ENCODE data around the gene ZNF639. TPM values are rescaled to one million over a fixed set of nuclear protein-coding genes. Genes with fewer than 3 reads are reported as not detected.

The ZNF639 gene
- polyA plus RNA-seq, 1 donor from 2014 or later: 59.4 TPM

- Mint-ChIP-seq H3K4me1 (no peaks in the 10 kb centered on the region), H3K27me3 (no peaks in the 10 kb centered on the region), H3K4me3 (no peak overlapping the region), H3K9me3 (no peaks in the 10 kb centered on the region), H3K36me3 (no peaks in the 10 kb centered on the region), H3K27ac (no peak overlapping the region)
Observed at GRCh38 chr3:179336345-179336929, 13.6 kb downstream of the ZNF639 start.

GRCh38 chr3:179347345-179348194 is 24.7 kb downstream of the ZNF639 start, which contains the start of gene MFN1:
Gene MFN1, plus strand, starts transcription at chr3:179347709. Its CDS starts 1,143 bp downstream, at chr3:179348852.
- Mint-ChIP-seq H3K36me3 (no peaks in the 10 kb centered on the region), H3K9me3 (no peaks in the 10 kb centered on the region), H3K4me3 (peak within 1 kb of the TSS; percentile 92 to 100 (median 98)), H3K27me3 (no peaks in the 10 kb centered on the region), H3K4me1 (peaks cover 9 to 21% (median 15%) of the 10 kb centered on the region in 3 donors), H3K27ac (peak within 1 kb of the TSS; percentile 72 to 98 (median 84))

- Mint-ChIP-seq H3K27me3 (no peaks in the 10 kb centered on the region), H3K4me3 (peak overlapping the region; percentile 92 to 100 (median 98))
Observed at GRCh38 chr3:179348325-179349013, 25.6 kb downstream of the ZNF639 start.

GRCh38 chr3:179355996-179356395 is 33.2 kb downstream of the ZNF639 start:
- H3K9me3 Mint-ChIP-seq: no peaks in the 10 kb centered on the region
- no peaks in the 10 kb centered on the region for H3K27me3 Mint-ChIP-seq
- H3K36me3 Mint-ChIP-seq: peaks cover 2% of the 10 kb centered on the region
- H3K4me3 Mint-ChIP-seq: no peak overlapping the region
- H3K4me1 Mint-ChIP-seq: peaks cover 14 to 29% (median 19%) of the 10 kb centered on the region in 3 donors
- peak overlapping the region in 1 of 3 donors; percentile 31 for H3K27ac Mint-ChIP-seq

More at GRCh38 chr3:179348325-179349013, 25.6 kb downstream of the ZNF639 start:
- no peaks in the 10 kb centered on the region for H3K9me3 Mint-ChIP-seq
- H3K36me3 Mint-ChIP-seq: no peaks in the 10 kb centered on the region
- peaks cover 11 to 23% (median 15%) of the 10 kb centered on the region in 3 donors for H3K4me1 Mint-ChIP-seq
- peak overlapping the region; percentile 72 to 98 (median 84) for H3K27ac Mint-ChIP-seq

- Mint-ChIP-seq H3K9me3 (no peaks in the 10 kb centered on the region), H3K4me1 (peaks cover 0 to 3% (median 0%) of the 10 kb centered on the region in 3 donors), H3K36me3 (peaks cover 2% of the 10 kb centered on the region), H3K27ac (no peak overlapping the region), H3K27me3 (no peaks in the 10 kb centered on the region), H3K4me3 (no peak overlapping the region)
Observed at GRCh38 chr3:179363332-179363731, 40.5 kb downstream of the ZNF639 start.

- Mint-ChIP-seq H3K36me3 (no peaks in the 10 kb centered on the region), H3K27me3 (no peaks in the 10 kb centered on the region), H3K4me1 (no peaks in the 10 kb centered on the region), H3K4me3 (no peak overlapping the region), H3K27ac (no peak overlapping the region), H3K9me3 (no peaks in the 10 kb centered on the region)
Observed at GRCh38 chr3:179369621-179370020, 46.8 kb downstream of the ZNF639 start.

- Mint-ChIP-seq H3K27ac (no peak overlapping the region), H3K4me3 (no peak overlapping the region), H3K4me1 (no peaks in the 10 kb centered on the region), H3K9me3 (no peaks in the 10 kb centered on the region), H3K27me3 (no peaks in the 10 kb centered on the region), H3K36me3 (no peaks in the 10 kb centered on the region)
Observed at GRCh38 chr3:179373938-179374337, 51.1 kb downstream of the ZNF639 start.

GRCh38 chr3:179375091-179375999 is 52.5 kb downstream of the ZNF639 start:
- no peaks in the 10 kb centered on the region for H3K9me3 Mint-ChIP-seq
- H3K4me1 Mint-ChIP-seq: no peaks in the 10 kb centered on the region
- no peak overlapping the region for H3K4me3 Mint-ChIP-seq
- H3K27ac Mint-ChIP-seq: no peak overlapping the region
- H3K36me3 Mint-ChIP-seq: no peaks in the 10 kb centered on the region
- H3K27me3 Mint-ChIP-seq: no peaks in the 10 kb centered on the region

- no peak overlapping the region for H3K4me3 Mint-ChIP-seq
- peaks cover 2% of the 10 kb centered on the region for H3K36me3 Mint-ChIP-seq
- H3K9me3 Mint-ChIP-seq: no peaks in the 10 kb centered on the region
- H3K27me3 Mint-ChIP-seq: no peaks in the 10 kb centered on the region
- H3K27ac Mint-ChIP-seq: no peak overlapping the region
- H3K4me1 Mint-ChIP-seq: no peaks in the 10 kb centered on the region
Observed at GRCh38 chr3:179376474-179376873, 53.6 kb downstream of the ZNF639 start.

Other genes with a start within 250 kb of the ZNF639 start
- gene PIK3CA, start 174.7 kb upstream of the ZNF639 start, polyA plus RNA-seq: 11.7 TPM
- gene KCNMB3, start 71.9 kb upstream of the ZNF639 start, polyA plus RNA-seq: 3.4 TPM
- 12.8 TPM for gene MFN1, start 24.7 kb downstream of the ZNF639 start, polyA plus RNA-seq
- gene GNB4, start 128.4 kb downstream of the ZNF639 start, polyA plus RNA-seq: 15.3 TPM
- 39.9 TPM for gene ACTL6A, start 239.9 kb downstream of the ZNF639 start, polyA plus RNA-seq

All from IgD-negative memory B cell (primary cell).